ENCODE measurements around the gene JAM3. TPM values are rescaled to one million over a fixed set of nuclear protein-coding genes. Genes with fewer than 3 reads are reported as not detected.
A peak's percentile ranks its signal among the peaks of the same experiment; 100 is the strongest.

The JAM3 gene
- total RNA-seq, 1 experiment from 2014 or later = 36.5 TPM

GRCh38 chr11:134048028-134048427 lies 20.8 kb upstream of the JAM3 start:
- Histone ChIP-seq H3T11ph (ENCODE audit: low read length) (no peak overlapping the region), H2BK12ac (ENCODE audit: insufficient read length, low read depth, low read length) (no peak overlapping the region), H4K91ac (ENCODE audit: insufficient read length, low read depth, low read length) (no peak overlapping the region), H4K5ac (ENCODE audit: insufficient read length, low read depth, low read length) (no peak overlapping the region), H2BK5ac (ENCODE audit: insufficient read length, low read length) (no peak overlapping the region), H3K9ac (ENCODE audit: extremely low read depth, insufficient read length, low read length) (no peak overlapping the region), H2BK20ac (ENCODE audit: low read depth, low read length, poor library complexity, severe bottlenecking) (no peak overlapping the region), H3K4me2 (ENCODE audit: insufficient read depth, insufficient read length, low read length) (no peak overlapping the region), H3K14ac (ENCODE audit: insufficient read depth, low read length) (no peak overlapping the region), H3K27ac (ENCODE audit: insufficient read length, low read depth, low read length) (no peak overlapping the region), H4K20me1 (ENCODE audit: control insufficient read depth, insufficient read depth, insufficient read length) (no peaks in the 10 kb centered on the region), H2BK120ac (ENCODE audit: low read depth, low read length, poor library complexity, severe bottlenecking) (no peak overlapping the region), H3K9me3 (ENCODE audit: control insufficient read depth, low read depth, low read length) (no peaks in the 10 kb centered on the region), H2AFZ (ENCODE audit: low read length) (no peak overlapping the region), H3K4me1 (ENCODE audit: insufficient read depth, low read length) (no peaks in the 10 kb centered on the region; the same call in 1 of the 2 replicates), H3K79me1 (ENCODE audit: insufficient read depth, low read depth, low read length, poor library complexity, severe bottlenecking) (no peaks in the 10 kb centered on the region), H4K8ac (replicated peaks; ENCODE audit: insufficient read length, low read depth, low read length) (no peak overlapping the region), H3K27me3 (ENCODE audit: insufficient read depth, low read length) (no peaks in the 10 kb centered on the region), H2BK15ac (ENCODE audit: low read depth, low read length) (no peak overlapping the region), H3K4ac (ENCODE audit: low read depth, low read length) (no peak overlapping the region), H3K79me2 (ENCODE audit: insufficient read depth, low read length) (no peaks in the 10 kb centered on the region), H3K23ac (ENCODE audit: insufficient read length, low read depth, low read length) (no peak overlapping the region), H2AK5ac (ENCODE audit: insufficient read length, low read length) (no peak overlapping the region), H3K18ac (ENCODE audit: insufficient read length, low read depth, low read length) (peak overlapping the region; percentile 29), H3K56ac (ENCODE audit: insufficient read length, low read depth, low read length) (no peak overlapping the region), H3K23me2 (ENCODE audit: insufficient read length, low read depth, low read length, poor library complexity, severe bottlenecking) (peaks cover 6% of the 10 kb centered on the region)
- H3K27me3 Mint-ChIP-seq (ENCODE audit: low read depth) = peaks cover 21% of the 10 kb centered on the region
- H3K4me1 Mint-ChIP-seq = peaks cover 38 to 40% of the 10 kb centered on the region in 2 experiments
- no peaks in the 10 kb centered on the region for H3K36me3 Mint-ChIP-seq (ENCODE audit: insufficient read depth in 1 of 3, low read depth in 3 of 3)
- WGBS (ENCODE audit: extremely low coverage, insufficient read length, low lambda C conversion rate) = no CpG with 5 or more reads among the region's 9 CpGs
- no peaks in the 10 kb centered on the region for H3K9me3 Mint-ChIP-seq
- no peak for TF ChIP-seq CTCF (conservative IDR thresholded peaks at IDR 0.05)
- H3K27ac Mint-ChIP-seq = no peak overlapping the region
- no peak for DNase-seq
- H3K4me3 Mint-ChIP-seq = no peak overlapping the region

Measured in H9 (cell line).